NB4 (cell line): ENCODE results near the gene KIAA0930.

Experiments
- MAX ChIP-seq: IDR thresholded peaks from 2 replicates; pipeline ENCODE4 v1.6.1; 2011; ENCODE audit warnings: low read depth, low read length
- POLR2A ChIP-seq: IDR thresholded peaks from 2 replicates; pipeline ENCODE4 v1.6.1; 2011; ENCODE audit warnings: mild to moderate bottlenecking; ENCODE audit not compliant: insufficient read length; ENCODE audit errors: extremely low read depth
- TF ChIP-seq, protein P1 (sequence below): IDR thresholded peaks from one replicate; pipeline ENCODE4 v1.5.1; 2012; ENCODE audit warnings: low read depth, low read length

GRCh38 chr22:45197606-45198462 is 42.9 kb downstream of the KIAA0930 start:
- TF ChIP-seq POLR2A, result no peak
- TF ChIP-seq, protein P1, sequence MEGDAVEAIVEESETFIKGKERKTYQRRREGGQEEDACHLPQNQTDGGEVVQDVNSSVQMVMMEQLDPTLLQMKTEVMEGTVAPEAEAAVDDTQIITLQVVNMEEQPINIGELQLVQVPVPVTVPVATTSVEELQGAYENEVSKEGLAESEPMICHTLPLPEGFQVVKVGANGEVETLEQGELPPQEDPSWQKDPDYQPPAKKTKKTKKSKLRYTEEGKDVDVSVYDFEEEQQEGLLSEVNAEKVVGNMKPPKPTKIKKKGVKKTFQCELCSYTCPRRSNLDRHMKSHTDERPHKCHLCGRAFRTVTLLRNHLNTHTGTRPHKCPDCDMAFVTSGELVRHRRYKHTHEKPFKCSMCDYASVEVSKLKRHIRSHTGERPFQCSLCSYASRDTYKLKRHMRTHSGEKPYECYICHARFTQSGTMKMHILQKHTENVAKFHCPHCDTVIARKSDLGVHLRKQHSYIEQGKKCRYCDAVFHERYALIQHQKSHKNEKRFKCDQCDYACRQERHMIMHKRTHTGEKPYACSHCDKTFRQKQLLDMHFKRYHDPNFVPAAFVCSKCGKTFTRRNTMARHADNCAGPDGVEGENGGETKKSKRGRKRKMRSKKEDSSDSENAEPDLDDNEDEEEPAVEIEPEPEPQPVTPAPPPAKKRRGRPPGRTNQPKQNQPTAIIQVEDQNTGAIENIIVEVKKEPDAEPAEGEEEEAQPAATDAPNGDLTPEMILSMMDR, result no peak
- no peak for TF ChIP-seq MAX
